ENCODE results near the gene RSAD2.
"Not testable (repeated sequence)": the region's sequence is repeated elsewhere in the genome, so short reads cannot be mapped to it uniquely, and the experiment has no call there.

RSAD2 gene

GRCh38 chr2:6877402-6878304 is at the start of gene RSAD2:
Gene RSAD2 (plus strand): TSS chr2:6877777. CDS start chr2:6877801, 24 bp downstream.
- DNase-seq (ENCODE audit: low read depth), result no peak

GRCh38 chr2:6828299-6828584 is 49.3 kb upstream of the RSAD2 start:
- DNase-seq (ENCODE audit: low read depth), result no peak

GRCh38 chr2:6831229-6831628 is 46.3 kb upstream of the RSAD2 start:
- DNase-seq (ENCODE audit: low read depth), result no peak

DNA sequence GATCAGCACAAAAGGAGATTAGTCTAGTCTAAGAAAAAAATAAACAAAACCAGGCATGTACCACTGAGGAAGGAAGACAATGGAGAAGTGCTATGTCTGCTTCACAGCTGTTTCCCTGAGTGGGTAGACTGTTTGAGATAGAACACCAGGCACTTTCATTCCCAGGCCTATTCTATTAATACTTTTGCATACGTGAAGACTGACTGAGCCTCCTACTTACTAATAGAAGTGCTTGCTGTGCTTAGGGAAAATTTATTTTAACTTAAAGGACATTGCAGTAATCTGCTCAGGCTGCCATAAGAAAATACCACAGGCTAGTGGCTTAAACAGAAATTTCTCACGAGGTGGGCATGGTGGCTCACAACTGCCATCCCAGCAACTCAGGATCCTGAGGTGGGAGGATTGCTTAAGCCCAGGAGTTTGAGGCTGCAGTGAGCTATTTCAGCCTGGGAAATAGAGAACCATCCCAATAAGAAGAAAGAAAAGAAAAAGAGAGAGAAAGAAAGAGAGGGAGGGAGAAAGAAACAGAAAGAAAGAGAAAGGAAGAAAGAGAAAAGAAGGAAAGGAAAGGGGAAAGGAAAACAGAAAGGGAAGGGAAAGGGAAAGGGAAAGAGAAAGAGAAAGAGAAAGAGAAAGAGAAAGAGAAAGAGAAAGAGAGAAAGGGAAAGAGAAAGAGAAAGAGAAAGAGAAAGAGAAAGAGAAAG is 44.8 kb upstream of the RSAD2 start:
- no peak for DNase-seq (ENCODE audit: low read depth)

GRCh38 chr2:6833300-6833604 is 44.3 kb upstream of the RSAD2 start:
- no peak for DNase-seq (ENCODE audit: low read depth)

DNA sequence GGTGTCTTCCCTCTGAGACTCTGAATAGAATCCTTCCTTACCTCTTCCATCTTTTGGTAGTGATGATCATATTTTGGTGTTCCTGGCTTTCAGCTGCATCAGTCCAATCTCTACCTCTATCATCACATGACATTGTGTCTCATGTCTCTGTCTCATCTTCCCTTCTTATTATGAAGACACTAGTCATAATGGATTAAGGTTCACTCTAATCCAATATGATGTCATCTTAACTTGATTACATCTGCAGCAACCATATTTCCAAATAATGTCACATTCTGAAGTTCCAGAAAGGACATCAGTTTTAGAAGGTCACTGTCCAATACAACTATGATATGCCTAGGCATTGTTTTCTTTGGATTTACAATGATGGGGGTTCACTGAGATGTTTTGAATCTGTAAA is 43.4 kb upstream of the RSAD2 start:
- no peak for DNase-seq (ENCODE audit: low read depth)

DNA sequence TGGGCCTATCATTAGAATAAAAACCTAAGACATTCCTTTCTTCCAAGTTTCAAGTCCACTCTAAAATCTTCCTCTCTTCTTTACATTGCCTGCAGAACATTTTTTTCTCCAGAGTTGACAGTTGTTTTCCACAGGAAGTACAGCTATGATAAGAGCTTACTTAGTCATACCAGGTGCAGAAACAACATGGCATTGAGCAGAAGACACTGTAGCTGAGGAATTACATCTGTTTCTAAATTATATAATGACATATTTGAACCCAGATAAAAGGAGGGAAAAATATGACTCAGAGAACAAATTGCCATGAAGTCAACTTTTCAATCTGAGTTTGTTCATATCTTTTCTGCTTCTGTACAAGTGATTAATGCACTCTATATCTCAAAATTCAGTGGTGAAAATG is 42.1 kb upstream of the RSAD2 start:
- DNase-seq (ENCODE audit: low read depth), result no peak

DNA sequence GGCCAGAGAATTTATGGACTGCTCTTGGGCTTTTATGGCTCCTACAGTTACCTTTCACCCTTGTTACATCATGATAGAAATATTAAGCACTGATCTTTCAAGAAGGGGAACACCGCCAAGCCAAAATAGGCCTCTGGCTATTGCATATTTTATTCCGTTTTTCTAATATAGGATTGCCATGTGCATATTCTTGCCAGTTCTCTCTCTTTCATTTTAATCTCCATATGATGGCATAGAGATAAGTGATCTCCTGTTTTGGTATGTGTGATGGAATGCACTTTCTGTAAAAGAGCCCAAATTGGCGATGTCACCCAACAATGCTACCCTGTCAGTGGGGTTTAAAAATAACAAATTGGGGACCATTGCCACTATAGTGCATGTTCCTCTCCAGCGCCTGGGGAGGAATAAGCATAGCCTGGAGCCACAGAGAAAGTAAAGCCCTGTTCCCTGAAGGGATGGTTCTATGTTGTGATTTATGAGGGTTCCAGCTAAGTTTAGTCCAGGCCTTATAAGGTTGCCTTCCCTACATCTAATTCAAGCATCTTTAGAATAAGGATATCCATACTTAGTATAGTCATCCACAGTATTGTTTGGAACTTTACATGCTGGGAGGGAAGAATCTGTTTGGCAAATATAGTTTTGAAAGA is 38.8 kb upstream of the RSAD2 start:
- DNase-seq (ENCODE audit: low read depth), result no peak

DNA sequence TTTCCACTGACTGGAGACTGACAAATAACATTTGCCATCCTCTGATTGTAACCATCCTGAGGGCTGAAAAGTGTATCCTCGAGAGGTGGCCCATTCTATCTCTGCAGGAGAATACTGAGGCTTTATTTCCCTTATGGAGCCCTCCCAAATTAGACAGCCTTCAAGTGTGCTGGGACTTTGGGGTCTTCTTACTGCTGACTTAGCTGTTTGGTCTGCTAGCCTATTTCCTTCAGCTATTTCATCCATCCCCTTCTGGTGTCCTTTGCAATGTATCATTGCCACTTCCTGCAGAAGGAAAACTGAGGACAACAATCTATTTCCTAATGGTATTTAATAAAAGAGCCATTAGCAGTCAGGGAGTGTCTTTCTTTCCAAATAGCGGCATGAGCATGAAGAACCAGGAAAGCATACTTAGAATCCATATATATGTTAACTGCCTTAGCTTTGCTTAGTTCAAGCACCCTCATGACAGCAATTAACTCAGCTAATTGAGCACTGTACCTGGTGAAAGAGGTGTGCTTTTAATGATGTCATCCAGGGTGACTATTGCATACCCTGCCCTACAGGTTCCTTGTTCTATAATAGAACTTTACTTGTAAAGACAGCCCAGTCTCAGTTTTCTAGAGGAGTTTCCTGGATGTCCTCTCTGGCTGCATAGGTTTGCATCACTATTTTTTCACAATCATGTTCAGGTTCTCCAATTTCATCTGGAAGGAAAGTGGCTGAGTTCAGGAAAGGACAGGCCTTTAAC is 35.9 kb upstream of the RSAD2 start:
- no peak for DNase-seq (ENCODE audit: low read depth)

DNA sequence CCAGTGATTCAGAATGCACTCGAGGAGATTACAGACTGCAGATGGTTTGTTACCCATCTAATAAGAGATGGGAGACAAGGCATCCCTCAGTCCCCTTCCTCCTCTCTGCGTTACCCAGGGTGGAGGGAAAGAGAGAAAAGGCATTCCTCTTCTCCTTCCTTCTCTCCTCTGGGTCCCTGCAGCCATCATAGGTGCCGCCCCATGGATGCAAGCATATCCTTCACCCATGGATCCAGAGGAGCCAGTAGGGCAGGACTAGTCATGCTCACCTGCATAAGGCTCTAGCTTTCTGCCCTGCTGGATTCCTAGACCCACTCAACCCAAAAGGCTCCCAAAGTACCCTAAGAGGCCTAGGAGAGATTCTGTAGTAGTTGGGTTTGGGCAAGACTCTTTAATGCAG is 32.3 kb upstream of the RSAD2 start:
- DNase-seq (ENCODE audit: low read depth), result no peak

- no peak for DNase-seq (ENCODE audit: low read depth)
These were observed 31.7 kb upstream of the RSAD2 start for GRCh38 chr2:6845903-6846302.

GRCh38 chr2:6846540-6846939 is 31.0 kb upstream of the RSAD2 start:
- DNase-seq (ENCODE audit: low read depth), result no peak

GRCh38 chr2:6846967-6847681 is 30.5 kb upstream of the RSAD2 start:
- no peak for DNase-seq (ENCODE audit: low read depth)

DNA sequence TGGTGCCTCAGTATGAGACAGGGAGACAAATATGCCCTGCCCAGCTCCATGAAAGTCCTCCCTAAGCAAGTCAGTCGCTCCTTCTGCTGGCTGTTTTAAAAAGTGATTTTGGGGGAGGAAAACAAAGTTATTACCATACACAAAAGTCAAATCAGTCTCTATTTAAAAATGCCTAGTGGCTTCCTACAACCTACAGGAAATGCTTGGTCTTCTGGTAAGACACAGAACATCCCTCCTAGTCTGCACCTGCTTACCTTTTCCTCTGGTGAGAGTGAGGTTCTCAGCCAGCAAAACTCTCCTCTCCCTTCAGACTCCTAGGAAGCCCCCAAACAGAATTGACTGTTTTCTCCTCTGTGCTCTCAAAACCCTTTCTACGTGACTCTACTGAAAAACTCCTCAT is 25.4 kb upstream of the RSAD2 start:
- no peak for DNase-seq (ENCODE audit: low read depth)

DNA sequence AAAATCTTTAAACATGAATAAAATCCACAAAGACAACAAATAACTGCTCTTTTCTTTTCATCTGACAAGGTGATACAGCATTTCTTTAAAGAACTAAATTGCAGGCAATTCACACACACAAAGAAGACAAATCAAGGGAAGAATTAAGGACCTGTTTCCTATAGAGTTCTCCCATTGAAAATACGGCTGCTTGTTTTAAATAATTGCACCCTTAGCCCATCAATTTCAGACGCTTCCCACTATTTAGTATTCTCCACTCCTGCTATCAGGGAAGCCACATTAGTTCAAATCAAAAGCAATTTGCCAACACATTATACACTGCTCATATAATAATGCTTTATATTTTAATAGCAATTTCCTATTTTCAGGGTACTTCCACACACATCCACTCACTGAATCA is 23.2 kb upstream of the RSAD2 start:
- DNase-seq (ENCODE audit: low read depth), result no peak

DNA sequence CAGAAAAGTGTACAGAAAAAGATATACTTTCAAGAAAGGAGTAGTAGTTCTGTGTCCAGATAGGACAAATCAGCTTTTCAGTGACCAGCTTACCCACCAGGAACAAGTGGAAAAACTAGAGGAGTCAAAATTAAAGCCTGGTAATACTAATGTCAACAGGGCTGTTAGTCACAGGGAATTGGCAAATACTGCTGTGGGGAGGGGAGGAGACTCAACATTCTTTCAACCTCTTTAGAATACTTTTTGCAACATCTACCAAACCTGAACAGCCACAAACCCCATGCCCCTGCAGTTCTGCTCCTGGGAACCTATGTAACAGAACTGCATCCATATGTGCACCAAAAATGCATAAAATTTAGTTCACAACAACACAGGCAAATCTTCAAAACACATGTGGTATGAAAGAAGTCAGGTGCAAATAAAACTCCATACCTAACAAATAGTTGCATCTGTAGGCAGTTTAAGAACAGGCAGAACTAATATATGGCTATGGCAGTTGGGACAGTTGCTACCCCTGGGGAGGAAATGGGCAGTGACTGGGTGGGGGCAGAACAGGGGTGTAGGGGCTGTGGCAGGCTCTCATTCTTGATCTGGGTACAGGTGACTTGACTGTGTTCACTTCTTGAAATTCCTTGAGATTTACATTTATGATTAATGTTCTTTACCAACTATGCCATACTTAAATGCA is 21.6 kb upstream of the RSAD2 start:
- DNase-seq (ENCODE audit: low read depth), result no peak

- DNase-seq (ENCODE audit: low read depth), result no peak
These were observed 21.0 kb upstream of the RSAD2 start for GRCh38 chr2:6856548-6856920.

DNA sequence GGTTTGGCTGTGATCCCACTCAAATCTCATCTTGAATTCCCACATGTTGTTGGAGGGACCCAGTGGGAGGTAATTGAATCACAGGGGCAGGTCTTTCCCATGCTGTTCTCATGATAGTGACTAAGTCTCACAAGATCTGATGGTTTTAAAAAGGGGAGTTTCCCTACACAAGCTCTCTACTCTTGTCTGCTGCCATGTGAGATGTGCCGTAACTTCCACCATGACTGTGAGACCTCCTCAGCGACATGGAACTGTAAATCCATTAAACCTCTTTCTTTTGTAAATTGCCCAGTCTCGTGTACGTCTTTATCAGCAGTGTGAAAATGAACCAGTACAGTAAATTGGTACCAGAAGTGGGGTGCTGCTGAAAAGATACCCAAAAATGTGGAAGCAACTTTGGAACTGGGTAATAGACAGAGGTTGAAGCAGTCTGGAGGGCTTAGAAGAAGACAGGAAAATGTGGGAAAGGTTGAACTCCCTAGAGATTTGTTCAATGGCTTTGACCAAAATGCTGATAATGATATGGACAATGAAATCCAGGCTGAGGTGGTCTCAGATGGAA is 19.0 kb upstream of the RSAD2 start:
- DNase-seq (ENCODE audit: low read depth), result not testable (repeated sequence)

DNA sequence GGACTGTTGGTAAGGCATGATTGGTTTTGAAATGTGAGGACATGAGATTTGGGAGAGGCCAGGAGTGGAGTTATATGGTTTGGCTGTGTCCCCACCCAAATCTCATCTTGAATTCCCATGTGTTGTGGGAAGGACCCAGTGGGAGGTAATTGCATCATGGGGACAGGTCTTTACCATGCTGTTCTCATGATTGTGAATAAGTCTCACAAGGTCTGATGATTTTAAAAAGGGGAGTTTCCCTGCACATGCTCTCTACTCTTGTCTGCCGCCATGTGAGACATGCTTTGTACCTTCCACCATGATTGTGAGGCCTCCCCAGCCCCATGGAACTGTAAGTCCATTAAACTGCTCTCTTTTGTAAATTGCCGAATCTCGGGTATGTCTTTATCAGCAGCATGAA is 17.3 kb upstream of the RSAD2 start:
- DNase-seq (ENCODE audit: low read depth), result no peak

GRCh38 chr2:6863792-6864191 is 13.8 kb upstream of the RSAD2 start:
- no peak for DNase-seq (ENCODE audit: low read depth)

- no peak for DNase-seq (ENCODE audit: low read depth)
These were observed 13.3 kb upstream of the RSAD2 start for GRCh38 chr2:6864231-6864754.

All from stimulated activated CD8-positive, alpha-beta memory T cell treated with anti-CD3 and anti-CD28 coated beads, Interleukin-7, amount 100 ng/mL, for 24 hours (primary cell).